IPS DF 6.9 (cell line): ENCODE results near the gene MYRFL.
A peak's percentile ranks its signal among the peaks of the same experiment; 100 is the strongest.

Source experiments
- DNase-seq: peaks from one replicate; pipeline ENCODE4 v3.0.0-alpha.2; 2013; ENCODE audit warnings: low read depth, low spot score
- H3K27ac ChIP-seq: one replicate; pipeline ENCODE4 v1.5.1; 2013; ENCODE audit warnings: low read length, control low read depth
- H3K27me3 ChIP-seq: 2 replicates; pipeline ENCODE4 v1.6.1; 2013; ENCODE audit warnings: mild to moderate bottlenecking, low read length; ENCODE audit not compliant: control insufficient read depth, insufficient read depth
- H3K36me3 ChIP-seq: 2 replicates; pipeline ENCODE4 v1.6.1; 2013; ENCODE audit warnings: low read length; ENCODE audit not compliant: control insufficient read depth, insufficient read depth
- H3K4me1 ChIP-seq: 2 replicates; pipeline ENCODE4 v1.6.1; 2013; ENCODE audit warnings: low read length; ENCODE audit not compliant: control insufficient read depth, insufficient read depth
- H3K4me3 ChIP-seq: 2 replicates; pipeline ENCODE4 v1.5.1; 2013; ENCODE audit warnings: mild to moderate bottlenecking, low read length
- H3K9me3 ChIP-seq: 2 replicates; pipeline ENCODE4 v1.6.1; 2013; ENCODE audit warnings: low read length, inconsistent platforms; ENCODE audit not compliant: control insufficient read depth, insufficient read depth
- WGBS: extraction: QIAGEN DNeasy Blood & Tissue Kit; methylation state at CpG from one replicate; pipeline ENCODE4 v1.1.7; 2013; ENCODE audit warnings: mixed read lengths, missing lambda C conversion rate; ENCODE audit not compliant: insufficient read length, insufficient coverage; 5-methylcytosine and 5-hydroxymethylcytosine counted together

Gene MYRFL

DNA sequence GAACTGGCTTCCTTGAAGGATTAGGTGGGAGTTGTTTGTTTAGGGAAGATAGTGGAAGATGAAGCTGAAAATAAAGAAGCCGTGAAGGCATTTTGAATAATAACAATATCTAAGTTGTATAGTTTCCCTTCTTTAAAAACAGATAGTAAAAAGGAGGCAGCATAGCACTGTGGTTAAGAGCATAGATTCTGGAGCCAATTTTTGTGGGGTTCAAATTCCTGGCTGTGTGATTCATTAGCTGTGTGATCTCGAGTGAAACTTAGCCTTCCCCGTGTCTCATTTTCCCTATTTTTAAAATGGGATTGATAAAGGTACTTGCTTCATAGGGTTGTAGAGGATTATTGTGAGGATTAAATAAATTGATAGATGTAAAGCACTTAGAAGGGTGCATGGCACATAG, 104.5 kb downstream of the MYRFL start:
- H3K27me3 ChIP-seq = no peaks in the 10 kb centered on the region
- H3K9me3 ChIP-seq = no peaks in the 10 kb centered on the region
- H3K4me3 ChIP-seq = no peak overlapping the region
- no peak overlapping the region for H3K27ac ChIP-seq
- DNase-seq = no peak
- no CpG with 5 or more reads among the region's 3 CpGs for WGBS
- no peaks in the 10 kb centered on the region for H3K36me3 ChIP-seq
- H3K4me1 ChIP-seq = peaks cover 6% of the 10 kb centered on the region; the same call in 1 of the 2 replicates

- Histone ChIP-seq H3K9me3 (no peaks in the 10 kb centered on the region), H3K4me3 (no peak overlapping the region), H3K27me3 (no peaks in the 10 kb centered on the region), H3K36me3 (no peaks in the 10 kb centered on the region), H3K4me1 (peaks cover 14% of the 10 kb centered on the region), H3K27ac (no peak overlapping the region)
- DNase-seq = no peak
- no CpG with 5 or more reads among the region's 2 CpGs for WGBS
These were observed 106.5 kb downstream of the MYRFL start for GRCh38 chr12:69931569-69931968.

GRCh38 chr12:69932154-69932553, 107.1 kb downstream of the MYRFL start:
- WGBS = no CpG with 5 or more reads among the region's 2 CpGs
- H3K4me1 ChIP-seq = peaks cover 14% of the 10 kb centered on the region
- H3K36me3 ChIP-seq = no peaks in the 10 kb centered on the region
- no peak overlapping the region for H3K4me3 ChIP-seq
- no peaks in the 10 kb centered on the region for H3K27me3 ChIP-seq
- H3K27ac ChIP-seq = peak overlapping the region; percentile 55
- peak; percentile 52 for DNase-seq
- H3K9me3 ChIP-seq = no peaks in the 10 kb centered on the region

GRCh38 chr12:69932676-69933552, 107.9 kb downstream of the MYRFL start:
- H3K4me1 ChIP-seq = peaks cover 14% of the 10 kb centered on the region
- H3K27ac ChIP-seq = peak overlapping the region; percentile 55
- H3K4me3 ChIP-seq = no peak overlapping the region
- H3K9me3 ChIP-seq = no peaks in the 10 kb centered on the region
- H3K36me3 ChIP-seq = no peaks in the 10 kb centered on the region
- H3K27me3 ChIP-seq = no peaks in the 10 kb centered on the region
- WGBS = no CpG with 5 or more reads among the region's 6 CpGs
- DNase-seq = peak; percentile 61

GRCh38 chr12:69934011-69934410, 109.0 kb downstream of the MYRFL start:
- Histone ChIP-seq H3K27ac (no peak overlapping the region), H3K4me3 (no peak overlapping the region), H3K27me3 (no peaks in the 10 kb centered on the region), H3K36me3 (no peaks in the 10 kb centered on the region), H3K9me3 (no peaks in the 10 kb centered on the region), H3K4me1 (peaks cover 14% of the 10 kb centered on the region)
- no peak for DNase-seq
- no CpG with 5 or more reads among the region's 4 CpGs for WGBS

DNA sequence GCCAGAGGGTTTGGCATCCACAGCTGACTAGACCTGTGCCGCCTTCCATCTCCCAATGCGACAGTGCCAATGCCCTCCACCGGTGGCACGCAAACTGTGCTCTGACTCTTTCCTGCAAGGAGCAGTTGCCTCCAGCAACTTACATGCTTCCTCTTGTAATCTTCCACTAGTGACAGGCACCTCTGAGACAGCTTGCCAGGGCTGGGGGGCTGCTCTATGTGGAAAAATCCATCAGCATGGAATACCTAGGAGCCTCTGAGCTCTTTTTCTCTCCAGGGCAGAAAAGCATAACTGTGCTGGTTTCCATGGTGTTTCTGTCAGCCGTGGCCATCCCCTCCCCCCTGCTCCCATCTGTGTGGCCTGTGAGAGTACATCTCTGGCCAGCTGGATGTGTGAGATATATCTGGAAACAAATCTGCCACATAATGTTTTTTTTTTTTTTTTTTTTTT, 110.6 kb downstream of the MYRFL start:
- Histone ChIP-seq H3K4me1 (peaks cover 14% of the 10 kb centered on the region), H3K27me3 (no peaks in the 10 kb centered on the region), H3K4me3 (no peak overlapping the region), H3K27ac (no peak overlapping the region), H3K9me3 (no peaks in the 10 kb centered on the region), H3K36me3 (no peaks in the 10 kb centered on the region)
- WGBS = no CpG with 5 or more reads among the region's 5 CpGs
- DNase-seq = no peak

GRCh38 chr12:69936214-69936731, 111.2 kb downstream of the MYRFL start:
- peak; percentile 63 for DNase-seq
- Histone ChIP-seq H3K36me3 (no peaks in the 10 kb centered on the region), H3K27me3 (no peaks in the 10 kb centered on the region), H3K4me3 (no peak overlapping the region), H3K9me3 (no peaks in the 10 kb centered on the region), H3K27ac (no peak overlapping the region), H3K4me1 (peaks cover 14% of the 10 kb centered on the region)
- WGBS = no CpG with 5 or more reads among the region's 5 CpGs

DNA sequence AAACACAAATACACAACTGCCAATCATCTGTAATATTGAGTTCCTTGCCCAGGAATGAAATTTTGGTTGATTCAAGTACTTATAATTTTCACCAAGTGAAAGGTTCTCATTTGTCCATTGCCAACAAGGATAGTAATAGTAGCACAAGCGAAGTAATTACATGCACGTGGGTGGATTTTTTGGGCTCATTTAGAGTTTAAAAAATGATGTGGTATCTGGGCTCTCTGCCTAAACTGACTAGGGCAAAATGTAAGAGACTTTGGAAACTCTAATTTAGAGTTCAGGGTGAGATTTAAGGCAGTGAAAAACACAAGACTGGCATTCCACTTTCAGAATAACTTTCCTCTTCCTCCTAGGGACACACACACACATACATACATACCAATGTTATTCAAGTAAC, 111.7 kb downstream of the MYRFL start:
- no peaks in the 10 kb centered on the region for H3K36me3 ChIP-seq
- H3K4me1 ChIP-seq = peaks cover 14% of the 10 kb centered on the region
- H3K4me3 ChIP-seq = no peak overlapping the region
- no CpG with 5 or more reads among the region's 2 CpGs for WGBS
- no peak for DNase-seq
- H3K9me3 ChIP-seq = no peaks in the 10 kb centered on the region
- no peaks in the 10 kb centered on the region for H3K27me3 ChIP-seq
- H3K27ac ChIP-seq = no peak overlapping the region

DNA sequence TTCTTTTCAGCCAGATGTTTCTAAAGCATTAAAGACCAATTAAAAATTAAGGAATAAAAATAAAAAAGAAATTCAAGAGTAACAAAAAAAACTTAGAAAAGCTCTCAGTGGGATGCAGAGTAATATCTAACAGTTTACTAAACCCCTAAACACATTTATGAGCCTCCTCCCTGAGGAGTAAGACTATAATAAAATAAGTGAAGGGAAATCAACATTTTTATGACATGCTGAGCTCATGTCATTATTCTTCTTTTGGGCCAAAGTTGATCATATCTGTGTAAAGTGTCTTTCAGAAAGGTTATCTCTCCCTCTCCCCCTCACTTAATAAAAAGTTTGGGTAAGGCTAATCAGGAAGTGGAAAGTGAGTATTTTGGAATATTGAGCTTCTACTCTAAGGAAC, 122.1 kb downstream of the MYRFL start:
- DNase-seq = no peak
- Histone ChIP-seq H3K4me3 (no peak overlapping the region), H3K36me3 (no peaks in the 10 kb centered on the region), H3K27me3 (no peaks in the 10 kb centered on the region), H3K27ac (no peak overlapping the region), H3K4me1 (peaks cover under 1% of the 10 kb centered on the region; the same call in 1 of the 2 replicates), H3K9me3 (no peaks in the 10 kb centered on the region)

DNA sequence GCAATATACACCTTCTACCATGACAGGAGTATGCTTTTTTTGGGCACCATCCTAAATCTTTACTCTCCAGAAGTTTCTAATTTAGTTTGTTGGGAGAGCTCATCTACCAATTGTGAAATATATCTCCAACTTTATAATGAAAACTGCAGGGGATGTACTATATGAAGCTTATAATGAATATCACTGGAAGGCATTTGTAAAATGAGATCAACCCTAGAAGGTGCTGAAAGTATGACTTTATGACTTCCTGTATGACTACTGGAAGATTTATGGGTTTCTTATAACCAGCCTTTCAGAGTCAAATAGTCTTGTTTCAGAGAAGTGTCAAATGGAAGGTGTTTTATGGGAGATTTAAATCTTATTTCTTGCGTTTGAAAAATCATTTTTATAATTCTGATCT, 122.9 kb downstream of the MYRFL start:
- H3K4me3 ChIP-seq = no peak overlapping the region
- H3K9me3 ChIP-seq = no peaks in the 10 kb centered on the region
- DNase-seq = no peak
- no peak overlapping the region for H3K27ac ChIP-seq
- no peaks in the 10 kb centered on the region for H3K27me3 ChIP-seq
- peaks cover 1% of the 10 kb centered on the region; the same call in 1 of the 2 replicates for H3K4me1 ChIP-seq
- WGBS = no CpG with 5 or more reads among the region's 1 CpG
- H3K36me3 ChIP-seq = no peaks in the 10 kb centered on the region

- Histone ChIP-seq H3K36me3 (no peaks in the 10 kb centered on the region), H3K4me3 (no peak overlapping the region), H3K27me3 (no peaks in the 10 kb centered on the region), H3K4me1 (peaks cover 1% of the 10 kb centered on the region; the same call in 1 of the 2 replicates), H3K27ac (no peak overlapping the region), H3K9me3 (no peaks in the 10 kb centered on the region)
- DNase-seq = no peak
These were observed 123.8 kb downstream of the MYRFL start for GRCh38 chr12:69948851-69949250.
